ENCODE measurements around the gene KIAA0319L. TPM values are rescaled to one million over a fixed set of nuclear protein-coding genes. Genes with fewer than 3 reads are reported as not detected.

KIAA0319L gene
- total RNA-seq, 4 donors from 2014 or later, result 26.3 to 44.8 (median 38.9) TPM

- 36 to 86% methylated on average over 1 of the region's 2 CpGs for WGBS, 2 donors (ENCODE audit: low coverage in 1 of 2)
- Histone ChIP-seq H3K36me3 (peaks cover 0 to 1% of the 10 kb centered on the region in 2 donors), H3K27me3 (no peaks in the 10 kb centered on the region), H3K9me3 (no peaks in the 10 kb centered on the region), H3K27ac (no peak overlapping the region), H3K4me3 (no peak overlapping the region), H3K4me1 (peaks cover 0 to 13% (median 0%) of the 10 kb centered on the region in 3 donors)
- TF ChIP-seq POLR2AphosphoS5 (IDR thresholded peaks at IDR 0.05) (no peak), POLR2A (IDR thresholded peaks at IDR 0.05) (no peak), EP300 (IDR thresholded peaks at IDR 0.05) (no peak), CTCF (IDR thresholded peaks at IDR 0.05) (no peak)
- ATAC-seq, result no peak
Observed at GRCh38 chr1:35500439-35500838, 56.8 kb downstream of the KIAA0319L start.

DNA sequence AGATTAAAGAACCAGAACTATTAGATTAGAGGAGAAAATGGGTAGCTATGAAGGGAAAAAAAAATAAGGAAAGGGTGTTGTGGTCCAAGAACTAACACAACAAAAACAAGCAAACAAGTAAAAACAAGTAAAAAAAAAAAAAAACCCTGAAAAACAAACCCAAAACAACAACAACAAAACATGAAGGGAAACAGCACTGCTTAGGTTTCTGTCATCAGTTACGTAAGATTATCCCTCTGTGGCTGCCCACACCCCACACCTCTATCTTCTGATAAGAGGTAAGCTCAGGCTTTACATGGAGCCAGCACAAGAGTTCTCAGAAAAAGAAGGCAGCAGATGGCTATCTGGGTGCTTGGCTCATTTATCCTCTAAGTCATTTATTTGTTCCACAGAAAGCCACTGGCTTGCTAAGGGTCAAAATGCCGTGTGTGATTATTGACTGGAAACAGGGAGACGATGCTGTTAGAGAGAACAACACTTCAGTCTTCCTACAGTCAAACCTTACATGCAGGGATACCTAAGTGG, 57.5 kb downstream of the KIAA0319L start:
- no peak for ATAC-seq
- H3K27ac ChIP-seq, result no peak overlapping the region

GRCh38 chr1:35499231-35499630, 58.0 kb downstream of the KIAA0319L start:
- no peak overlapping the region for H3K27ac ChIP-seq
- 83 to 88% methylated on average over 1 to 2 of the region's 4 CpGs for WGBS, 2 donors (ENCODE audit: low coverage in 1 of 2)

More for the DNA sequence above, 57.5 kb downstream of the KIAA0319L start:
- TF ChIP-seq POLR2AphosphoS5 (IDR thresholded peaks at IDR 0.05) (no peak), POLR2A (IDR thresholded peaks at IDR 0.05) (no peak), EP300 (IDR thresholded peaks at IDR 0.05) (no peak), CTCF (IDR thresholded peaks at IDR 0.05) (no peak)
- Histone ChIP-seq H3K4me3 (no peak overlapping the region), H3K9me3 (no peaks in the 10 kb centered on the region), H3K36me3 (no peaks in the 10 kb centered on the region), H3K4me1 (peaks cover 0 to 13% (median 0%) of the 10 kb centered on the region in 3 donors), H3K27me3 (no peaks in the 10 kb centered on the region)
- 56 to 85% methylated on average over 3 of the region's 3 CpGs for WGBS, 2 donors (ENCODE audit: low coverage in 1 of 2)

GRCh38 chr1:35497571-35497970, 59.6 kb downstream of the KIAA0319L start:
- no peak overlapping the region for H3K27ac ChIP-seq

More at GRCh38 chr1:35499231-35499630, 58.0 kb downstream of the KIAA0319L start:
- TF ChIP-seq CTCF (IDR thresholded peaks at IDR 0.05) (no peak), EP300 (IDR thresholded peaks at IDR 0.05) (no peak), POLR2A (IDR thresholded peaks at IDR 0.05) (no peak), POLR2AphosphoS5 (IDR thresholded peaks at IDR 0.05) (no peak)
- Histone ChIP-seq H3K36me3 (peaks cover 0 to 4% of the 10 kb centered on the region in 2 donors), H3K4me1 (peaks cover 0 to 13% (median 0%) of the 10 kb centered on the region in 3 donors), H3K27me3 (no peaks in the 10 kb centered on the region), H3K4me3 (no peak overlapping the region), H3K9me3 (no peaks in the 10 kb centered on the region)
- ATAC-seq, result no peak

More at GRCh38 chr1:35497571-35497970, 59.6 kb downstream of the KIAA0319L start:
- no peak for ATAC-seq
- H3K36me3 ChIP-seq, result peaks cover 0 to 6% of the 10 kb centered on the region in 2 donors
- TF ChIP-seq POLR2AphosphoS5 (IDR thresholded peaks at IDR 0.05) (no peak), EP300 (IDR thresholded peaks at IDR 0.05) (no peak), POLR2A (IDR thresholded peaks at IDR 0.05) (no peak), CTCF (IDR thresholded peaks at IDR 0.05) (no peak)
- H3K27me3 ChIP-seq, result no peaks in the 10 kb centered on the region
- WGBS, 2 donors (ENCODE audit: low coverage in 1 of 2), result 85 to 87% methylated on average over 2 of the region's 2 CpGs
- H3K4me3 ChIP-seq, result no peak overlapping the region
- peaks cover 0 to 13% (median 0%) of the 10 kb centered on the region in 3 donors for H3K4me1 ChIP-seq
- no peaks in the 10 kb centered on the region for H3K9me3 ChIP-seq
